GM18499 (cell line): Measurements from ENCODE around the gene SDHAF1.
A peak's percentile ranks its signal among the peaks of the same experiment; 100 is the strongest.
"Not testable (repeated sequence)": the region's sequence is repeated elsewhere in the genome, so short reads cannot be mapped to it uniquely, and the experiment has no call there.

Experiments
- ATAC-seq: cut with Tn5 transposase; IDR thresholded peaks from one replicate; pipeline ENCODE4 v1.9.1; 2021; ENCODE audit warnings: moderate number of reproducible peaks; ENCODE audit not compliant: insufficient read depth, unreplicated experiment

The SDHAF1 gene

GRCh38 chr19:36014012-36014924 is 19.3 kb downstream of the SDHAF1 start, which contains the start of gene ALKBH6:
TSS of gene ALKBH6 (minus strand) at chr19:36014213. CDS start at chr19:36013397, 816 bp downstream.
- peak; percentile 83 for ATAC-seq

DNA sequence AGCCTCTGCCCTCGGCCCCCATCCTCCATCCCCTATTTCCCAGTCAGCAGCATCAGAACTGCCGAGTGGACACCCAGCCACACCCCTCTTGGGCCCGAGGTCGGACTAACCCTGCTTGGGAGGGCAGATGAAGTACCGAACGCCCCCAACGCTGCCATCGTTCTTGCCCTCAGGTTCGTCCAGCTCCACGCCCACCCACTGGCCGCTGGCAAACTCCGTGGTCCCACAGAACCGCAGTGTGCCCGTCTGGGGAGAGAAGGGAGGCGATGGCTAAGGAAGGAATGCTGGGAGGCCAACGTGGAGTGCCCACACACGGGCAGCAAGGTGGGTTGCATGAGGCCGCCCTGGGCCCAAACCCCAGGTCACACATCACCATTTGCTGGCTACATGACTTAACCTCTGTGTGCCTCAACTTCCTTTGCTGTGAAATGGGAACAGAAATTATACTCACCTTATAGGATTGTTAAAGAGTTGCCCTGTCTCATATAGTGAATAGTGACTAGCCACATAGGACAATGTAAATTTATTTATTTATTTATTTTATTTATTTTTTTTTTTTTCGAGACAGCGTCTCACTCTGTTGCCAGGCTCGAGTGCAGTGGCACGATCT is 24.2 kb downstream of the SDHAF1 start:
- no peak for ATAC-seq

- no peak for ATAC-seq
Observed at GRCh38 chr19:36023432-36023831, 28.4 kb downstream of the SDHAF1 start.

- no peak for ATAC-seq
Observed at GRCh38 chr19:36025541-36025940, 30.6 kb downstream of the SDHAF1 start.

DNA sequence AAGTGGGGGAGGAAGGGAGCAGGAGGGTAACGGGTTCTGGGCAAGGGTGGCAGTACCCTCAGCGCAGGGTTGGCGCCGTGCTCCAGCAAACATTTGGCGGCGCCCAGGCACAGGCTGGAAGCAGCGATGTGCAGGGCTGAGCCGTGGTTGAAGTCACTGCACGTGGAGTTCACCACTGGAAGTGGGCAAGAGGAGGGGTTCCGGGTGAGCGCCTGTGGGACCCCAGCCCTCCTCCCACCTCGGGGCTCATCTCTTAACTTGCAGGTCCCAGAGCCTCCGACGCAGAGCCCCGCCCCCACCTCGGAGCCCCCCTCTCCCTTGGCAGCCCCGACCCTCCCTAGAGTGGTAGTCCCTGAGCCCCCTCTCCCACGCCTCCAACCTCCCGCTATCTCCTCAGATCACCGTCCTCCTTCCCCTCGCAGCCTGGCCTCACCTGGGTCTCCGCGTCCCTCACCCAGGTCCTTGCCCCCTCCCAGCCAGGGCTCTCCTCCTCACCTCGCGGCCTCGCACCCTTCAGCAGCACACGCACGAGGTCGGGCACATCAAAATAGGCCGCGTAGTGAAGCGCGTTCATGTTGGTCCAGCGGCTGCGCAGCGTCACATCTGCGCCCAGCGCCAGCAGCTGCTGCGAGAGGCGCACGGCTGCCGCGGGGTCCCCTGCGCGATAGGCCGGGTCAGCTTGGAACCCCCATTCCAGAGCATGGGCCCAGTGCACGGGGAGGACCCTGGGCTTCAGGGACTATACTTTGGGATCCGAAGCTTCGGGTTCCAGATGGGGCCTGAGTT is 31.3 kb downstream of the SDHAF1 start:
- ATAC-seq = no peak

DNA sequence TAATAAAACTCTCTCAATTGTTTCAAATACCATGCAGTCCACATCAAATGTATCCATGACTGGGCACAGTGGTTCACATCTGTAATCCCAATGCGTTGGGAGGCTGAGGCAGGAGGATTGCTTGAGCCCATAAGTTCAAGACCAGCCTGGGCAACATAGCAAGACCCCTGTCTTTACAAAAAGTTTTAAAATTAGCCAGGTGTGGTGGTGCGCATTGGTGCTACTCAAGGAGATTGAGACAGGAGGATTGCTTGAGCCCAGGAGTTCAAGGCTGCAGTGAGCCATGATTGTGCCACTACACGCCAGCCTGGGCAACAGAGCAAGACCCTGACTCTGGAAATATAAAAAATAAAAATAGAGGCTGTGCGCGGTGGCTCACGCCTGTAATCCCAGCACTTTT is 32.7 kb downstream of the SDHAF1 start:
- ATAC-seq = no peak

DNA sequence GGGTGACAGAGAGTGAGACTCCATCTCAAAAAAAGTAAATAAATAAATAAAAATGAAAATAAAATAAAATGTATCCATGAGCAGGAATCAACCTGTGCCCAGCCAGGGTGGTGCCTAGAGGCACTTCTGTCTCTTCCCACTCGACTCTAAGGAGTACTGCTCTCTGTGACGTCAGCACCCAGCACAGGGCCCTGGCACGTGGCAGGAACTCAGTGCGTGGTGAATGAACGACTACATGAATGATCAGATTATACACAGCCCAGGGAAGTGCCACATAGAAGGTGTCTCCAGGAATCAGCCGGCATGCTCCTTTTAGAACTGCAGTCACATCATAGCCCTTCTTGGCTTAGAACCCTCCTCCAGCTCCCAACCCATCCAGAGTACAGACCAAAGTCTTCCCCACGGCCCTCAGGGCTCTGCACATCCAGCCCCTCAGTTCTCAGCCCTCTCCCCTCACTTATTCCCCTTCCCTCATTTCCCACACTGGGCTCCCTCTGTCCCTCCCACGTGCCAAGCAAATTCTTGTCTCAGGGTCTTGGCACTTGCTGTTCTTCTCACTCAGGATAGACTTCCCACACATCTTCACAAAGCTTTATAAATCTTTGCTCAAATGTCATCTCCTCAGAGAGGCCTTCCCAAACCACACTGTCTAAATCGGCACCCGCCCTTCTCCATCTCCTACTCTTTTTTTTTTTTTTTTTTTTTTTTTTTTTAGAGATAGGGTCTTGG is 33.5 kb downstream of the SDHAF1 start:
- no peak for ATAC-seq

- ATAC-seq = no peak
Observed at GRCh38 chr19:36030264-36031148, 35.5 kb downstream of the SDHAF1 start.

GRCh38 chr19:36031308-36031707 is 36.3 kb downstream of the SDHAF1 start:
- ATAC-seq = no peak

DNA sequence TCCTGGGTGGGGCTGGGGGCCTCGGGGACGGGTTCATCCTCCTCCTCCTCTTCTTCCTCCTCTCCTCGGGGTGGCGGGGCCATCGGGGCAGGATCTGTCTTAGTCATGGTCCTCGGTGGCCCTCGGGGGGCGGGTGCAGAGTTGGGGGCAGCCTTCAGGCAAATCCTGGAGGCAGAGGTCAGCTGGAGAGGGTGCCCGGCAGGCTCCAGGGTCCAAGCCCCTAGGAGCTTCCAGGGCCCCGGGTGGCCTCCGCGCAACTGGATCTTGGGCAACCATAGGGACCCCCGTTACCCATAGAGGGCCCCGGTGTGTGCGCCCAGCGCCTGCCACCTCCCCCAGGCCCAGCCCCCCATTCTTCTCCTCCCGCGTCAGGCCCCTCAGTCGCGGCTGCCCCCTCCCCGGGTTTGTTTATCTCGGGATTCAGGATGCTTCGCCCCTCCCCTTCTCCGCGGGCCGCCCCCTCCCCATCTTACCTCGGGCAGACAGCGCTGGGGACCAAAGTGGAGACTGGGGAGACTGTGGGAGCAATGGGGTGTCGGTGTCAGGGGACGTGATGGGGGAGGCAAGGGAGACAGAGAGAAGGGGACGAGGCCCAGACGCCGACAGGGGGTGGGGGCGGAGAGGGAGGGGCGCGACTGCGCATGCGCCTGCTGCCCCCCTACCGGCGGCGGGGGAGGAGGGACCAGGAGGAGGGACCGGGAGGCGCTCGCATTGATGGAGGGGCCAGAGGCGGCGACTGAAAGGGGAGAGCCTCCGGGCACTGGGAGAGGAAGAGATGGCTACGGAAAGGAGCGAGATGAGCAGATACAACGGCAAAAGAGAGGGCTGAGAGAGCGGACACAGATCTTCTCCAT is 37.5 kb downstream of the SDHAF1 start, which contains the start of gene CLIP3:
Gene CLIP3, minus strand, starts transcription at position 623 of the 854 bp plus-strand sequence. Its CDS starts 516 bp downstream, at position 107.
- ATAC-seq = no peak

- ATAC-seq = no peak
Observed at GRCh38 chr19:36040495-36040894, 45.5 kb downstream of the SDHAF1 start.

DNA sequence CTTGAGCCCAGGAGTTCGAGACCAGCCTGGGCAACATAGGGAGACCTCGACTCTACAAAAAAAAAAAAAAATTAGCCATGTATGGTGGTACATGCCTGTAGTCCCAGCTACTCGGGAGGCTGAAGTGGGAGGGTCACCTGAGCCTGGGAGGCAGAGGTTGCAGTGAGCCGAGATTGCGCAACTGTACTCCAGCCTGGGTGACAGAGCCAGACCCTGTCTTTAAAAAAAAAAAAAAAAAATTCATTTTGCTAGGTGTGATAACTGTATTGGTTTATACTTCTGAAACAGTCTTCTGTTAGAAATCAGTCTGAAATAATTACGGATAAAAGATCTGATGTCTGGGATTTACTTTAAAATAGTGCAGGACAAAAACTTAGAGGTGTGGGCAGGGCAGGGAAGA is 46.1 kb downstream of the SDHAF1 start:
- not testable (repeated sequence) for ATAC-seq

GRCh38 chr19:36041831-36042230 is 46.8 kb downstream of the SDHAF1 start:
- ATAC-seq = no peak

DNA sequence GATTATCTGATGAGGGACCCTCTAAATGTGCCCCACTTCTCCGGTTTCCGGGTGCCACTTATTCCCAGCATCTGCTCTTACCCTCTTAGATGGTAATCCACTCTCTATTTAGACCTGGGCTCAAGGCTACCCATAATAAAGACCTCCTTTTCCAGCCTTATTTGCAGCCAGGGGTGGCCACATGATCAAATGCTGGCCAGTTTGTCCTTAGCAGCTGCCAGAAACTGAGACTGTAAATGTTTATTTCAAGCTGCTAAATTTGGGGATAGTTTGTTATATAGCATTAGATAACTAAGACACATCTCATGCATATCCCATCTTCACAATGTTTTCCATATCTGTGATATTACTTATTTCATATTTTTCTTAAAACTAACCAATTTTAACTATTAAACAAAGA is 49.0 kb downstream of the SDHAF1 start:
- ATAC-seq = no peak
